ENCODE data around the gene CHRNA3. TPM values are rescaled to one million over a fixed set of nuclear protein-coding genes. Genes with fewer than 3 reads are reported as not detected.
"Not testable (repeated sequence)": the region's sequence is repeated elsewhere in the genome, so short reads cannot be mapped to it uniquely, and the experiment has no call there.

CHRNA3 gene
- total RNA-seq, 4 donors from 2014 or later = not detected

DNA sequence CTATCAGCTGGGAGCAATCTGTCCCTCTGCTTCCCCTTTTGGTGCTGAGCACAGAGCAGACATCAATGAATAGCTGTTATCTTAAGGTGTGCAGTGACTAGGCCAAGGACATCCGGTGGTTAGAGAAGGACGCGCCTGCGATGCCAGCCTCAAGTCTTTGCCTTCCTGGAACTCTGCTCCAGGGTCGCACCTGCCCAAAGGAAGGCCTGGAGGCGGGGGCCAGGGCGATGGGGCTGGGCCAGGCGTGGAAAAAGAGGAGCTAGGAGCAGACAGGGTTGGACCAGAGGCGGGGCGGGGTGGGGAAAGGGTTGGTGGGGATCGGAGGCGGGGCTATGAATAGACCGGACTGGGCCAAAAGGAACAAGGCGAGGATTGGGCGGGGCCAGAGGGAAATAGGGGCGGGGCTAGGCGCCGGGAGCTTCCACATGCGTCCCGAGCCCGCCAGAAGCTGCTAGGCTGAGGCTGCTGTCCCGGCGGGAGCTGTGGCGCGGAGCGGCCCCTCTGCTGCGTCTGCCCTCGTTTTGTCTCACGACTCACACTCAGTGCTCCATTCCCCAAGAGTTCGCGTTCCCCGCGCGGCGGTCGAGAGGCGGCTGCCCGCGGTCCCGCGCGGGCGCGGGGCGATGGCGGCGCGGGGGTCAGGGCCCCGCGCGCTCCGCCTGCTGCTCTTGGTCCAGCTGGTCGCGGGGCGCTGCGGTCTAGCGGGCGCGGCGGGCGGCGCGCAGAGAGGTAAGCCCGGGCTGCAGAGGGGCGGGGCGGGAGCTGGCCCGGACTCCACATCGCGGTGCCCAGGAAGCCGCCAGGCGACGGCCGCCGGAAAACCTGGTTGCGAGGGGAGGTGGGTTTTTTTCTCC lies 55.5 kb downstream of the CHRNA3 start, which contains the start of gene CHRNA5:
Gene CHRNA5, plus strand, starts transcription at position 424 of the 854 bp plus-strand sequence. Its CDS starts 200 bp downstream, at position 624.
- Histone ChIP-seq H3K36me3 (no peaks in the 10 kb centered on the region), H3K4me3 (peak within 1 kb of the TSS; percentile 30 to 62 (median 45)), H3K27ac (no peak within 1 kb of the TSS), H3K4me1 (peaks cover 0 to 16% (median 2%) of the 10 kb centered on the region in 4 donors), H3K27me3 (peaks cover 0 to 54% of the 10 kb centered on the region in 2 donors), H3K9me3 (no peaks in the 10 kb centered on the region)
- no peak for TF ChIP-seq EP300 (IDR thresholded peaks at IDR 0.05)
- TF ChIP-seq, protein P1, sequence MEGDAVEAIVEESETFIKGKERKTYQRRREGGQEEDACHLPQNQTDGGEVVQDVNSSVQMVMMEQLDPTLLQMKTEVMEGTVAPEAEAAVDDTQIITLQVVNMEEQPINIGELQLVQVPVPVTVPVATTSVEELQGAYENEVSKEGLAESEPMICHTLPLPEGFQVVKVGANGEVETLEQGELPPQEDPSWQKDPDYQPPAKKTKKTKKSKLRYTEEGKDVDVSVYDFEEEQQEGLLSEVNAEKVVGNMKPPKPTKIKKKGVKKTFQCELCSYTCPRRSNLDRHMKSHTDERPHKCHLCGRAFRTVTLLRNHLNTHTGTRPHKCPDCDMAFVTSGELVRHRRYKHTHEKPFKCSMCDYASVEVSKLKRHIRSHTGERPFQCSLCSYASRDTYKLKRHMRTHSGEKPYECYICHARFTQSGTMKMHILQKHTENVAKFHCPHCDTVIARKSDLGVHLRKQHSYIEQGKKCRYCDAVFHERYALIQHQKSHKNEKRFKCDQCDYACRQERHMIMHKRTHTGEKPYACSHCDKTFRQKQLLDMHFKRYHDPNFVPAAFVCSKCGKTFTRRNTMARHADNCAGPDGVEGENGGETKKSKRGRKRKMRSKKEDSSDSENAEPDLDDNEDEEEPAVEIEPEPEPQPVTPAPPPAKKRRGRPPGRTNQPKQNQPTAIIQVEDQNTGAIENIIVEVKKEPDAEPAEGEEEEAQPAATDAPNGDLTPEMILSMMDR (IDR thresholded peaks at IDR 0.05) = no peak
- TF ChIP-seq POLR2A (IDR thresholded peaks at IDR 0.05) = no peak
- WGBS, 2 donors = 1% methylated on average over 41 to 43 of the region's 75 CpGs
- DNase-seq (ENCODE audit: low spot score in 2 of 2) = peak; percentile 44 to 82

DNA sequence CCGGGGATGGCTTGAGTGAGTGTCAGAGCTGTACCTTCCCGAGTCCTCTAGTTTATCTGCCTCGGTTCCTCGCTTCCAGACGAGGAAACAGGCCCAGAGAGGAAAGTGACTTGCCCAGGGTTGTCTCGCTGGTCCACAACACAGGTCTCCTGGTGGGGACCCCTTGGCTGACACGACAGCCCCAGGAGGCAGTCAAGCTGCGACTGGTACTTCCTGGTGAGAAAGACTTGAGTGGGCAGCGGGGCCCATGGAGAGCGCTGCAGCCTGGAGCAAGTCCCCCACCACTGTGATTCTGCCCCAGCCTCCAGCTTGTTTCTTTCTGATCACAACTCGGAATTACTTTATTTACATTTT lies 56.1 kb downstream of the CHRNA3 start:
- Histone ChIP-seq H3K27ac (no peak overlapping the region), H3K9me3 (no peaks in the 10 kb centered on the region), H3K27me3 (peaks cover 0 to 48% of the 10 kb centered on the region in 2 donors), H3K36me3 (no peaks in the 10 kb centered on the region), H3K4me3 (peak overlapping the region in 2 of 4 donors; percentile 53 to 62), H3K4me1 (peaks cover 0 to 16% (median 2%) of the 10 kb centered on the region in 4 donors)
- WGBS, 2 donors = 64 to 66% methylated on average over 11 of the region's 11 CpGs
- TF ChIP-seq EP300 (IDR thresholded peaks at IDR 0.05) = no peak
- TF ChIP-seq, protein P1 (IDR thresholded peaks at IDR 0.05) = no peak
- no peak for TF ChIP-seq POLR2A (IDR thresholded peaks at IDR 0.05)
- DNase-seq (ENCODE audit: low spot score in 2 of 2) = no peak

DNA sequence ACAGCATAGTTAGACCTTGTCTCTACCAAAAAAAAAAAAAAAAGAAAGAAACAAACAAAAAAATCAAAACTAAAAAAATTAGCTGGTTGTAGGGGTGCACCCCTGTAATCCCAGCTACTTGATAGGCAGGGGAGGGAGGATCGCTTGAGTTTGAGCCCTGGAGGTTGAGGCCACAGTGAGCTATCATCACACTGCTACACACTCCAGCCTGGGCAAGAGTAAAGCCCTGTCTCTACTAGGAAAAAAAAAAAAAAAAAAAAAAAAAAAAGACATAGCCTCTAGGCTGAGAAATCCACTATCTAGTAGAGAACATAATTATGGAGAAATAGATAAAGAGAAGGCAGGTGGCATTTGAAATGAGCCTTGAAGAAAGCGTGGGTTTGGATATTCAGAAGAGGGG lies 57.7 kb downstream of the CHRNA3 start:
- no peak overlapping the region for H3K27ac ChIP-seq
- no peaks in the 10 kb centered on the region for H3K36me3 ChIP-seq
- H3K27me3 ChIP-seq = peaks cover 0 to 42% of the 10 kb centered on the region in 2 donors
- no peak for TF ChIP-seq POLR2A (IDR thresholded peaks at IDR 0.05)
- TF ChIP-seq EP300 (IDR thresholded peaks at IDR 0.05) = no peak
- TF ChIP-seq, protein P1 (IDR thresholded peaks at IDR 0.05) = no peak
- peaks cover 0 to 16% (median 2%) of the 10 kb centered on the region in 4 donors for H3K4me1 ChIP-seq
- no peak for DNase-seq (ENCODE audit: low spot score in 2 of 2)
- H3K9me3 ChIP-seq = no peaks in the 10 kb centered on the region
- 85% methylated on average over 2 of the region's 2 CpGs for WGBS, 2 donors
- H3K4me3 ChIP-seq = no peak overlapping the region

DNA sequence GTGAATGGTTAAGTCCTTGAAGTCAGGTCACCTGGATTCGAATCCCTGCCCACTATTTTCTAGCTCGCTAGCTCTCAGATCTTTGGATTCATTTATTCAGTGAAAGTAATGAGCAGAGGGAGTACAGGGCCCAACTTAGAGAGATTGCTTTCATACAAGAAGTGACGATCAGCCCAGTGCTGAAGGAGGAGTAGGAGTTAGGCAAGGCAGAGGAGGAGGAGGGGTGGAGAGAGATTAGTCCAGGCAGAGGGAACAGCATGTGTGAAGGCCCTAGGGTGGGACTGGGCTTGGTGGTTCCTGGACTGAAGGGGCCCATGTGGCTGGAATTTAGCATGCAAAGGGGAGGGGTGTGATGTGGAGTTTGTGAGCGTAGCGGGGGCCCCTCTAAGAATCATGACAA lies 59.3 kb downstream of the CHRNA3 start:
- H3K36me3 ChIP-seq = no peaks in the 10 kb centered on the region
- no peaks in the 10 kb centered on the region for H3K9me3 ChIP-seq
- peaks cover 0 to 27% of the 10 kb centered on the region in 2 donors for H3K27me3 ChIP-seq
- WGBS, 2 donors = 69 to 80% methylated on average over 5 of the region's 5 CpGs
- TF ChIP-seq, protein P1 (IDR thresholded peaks at IDR 0.05) = no peak
- TF ChIP-seq EP300 (IDR thresholded peaks at IDR 0.05) = no peak
- TF ChIP-seq POLR2A (IDR thresholded peaks at IDR 0.05) = no peak
- no peak for DNase-seq (ENCODE audit: low spot score in 2 of 2)
- H3K4me3 ChIP-seq = no peak overlapping the region
- peaks cover 0 to 16% (median 2%) of the 10 kb centered on the region in 4 donors for H3K4me1 ChIP-seq
- H3K27ac ChIP-seq = no peak overlapping the region

DNA sequence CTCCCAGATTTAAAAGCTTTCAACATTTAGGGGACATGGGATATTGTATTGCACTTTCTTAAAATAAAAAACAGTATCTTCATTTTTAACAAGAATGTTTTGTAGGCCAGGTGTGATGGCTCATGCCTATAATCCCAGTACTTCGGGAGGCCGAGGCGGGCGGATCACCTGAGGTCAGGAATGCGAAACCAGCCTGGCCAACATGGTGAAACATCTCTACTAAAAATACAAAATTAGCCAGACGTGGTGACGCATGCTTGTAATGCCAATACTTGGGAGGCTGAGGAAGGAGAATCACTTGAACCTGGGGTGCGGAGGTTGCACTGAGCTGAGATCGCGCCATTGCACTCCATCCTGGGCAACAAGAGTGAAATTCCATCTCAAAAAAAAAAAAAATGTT lies 60.6 kb downstream of the CHRNA3 start:
- not testable (repeated sequence) for H3K27ac ChIP-seq; H3K4me1 ChIP-seq; H3K36me3 ChIP-seq; DNase-seq (ENCODE audit: low spot score in 2 of 2); H3K4me3 ChIP-seq; H3K9me3 ChIP-seq
- peaks cover 0 to 22% of the 10 kb centered on the region in 2 donors for H3K27me3 ChIP-seq
- WGBS, 2 donors = 92 to 96% methylated on average over 10 of the region's 10 CpGs

Measured in tibial nerve (tissue), 4 donors.